ENCODE measurements around the gene ZNF408.

DNA sequence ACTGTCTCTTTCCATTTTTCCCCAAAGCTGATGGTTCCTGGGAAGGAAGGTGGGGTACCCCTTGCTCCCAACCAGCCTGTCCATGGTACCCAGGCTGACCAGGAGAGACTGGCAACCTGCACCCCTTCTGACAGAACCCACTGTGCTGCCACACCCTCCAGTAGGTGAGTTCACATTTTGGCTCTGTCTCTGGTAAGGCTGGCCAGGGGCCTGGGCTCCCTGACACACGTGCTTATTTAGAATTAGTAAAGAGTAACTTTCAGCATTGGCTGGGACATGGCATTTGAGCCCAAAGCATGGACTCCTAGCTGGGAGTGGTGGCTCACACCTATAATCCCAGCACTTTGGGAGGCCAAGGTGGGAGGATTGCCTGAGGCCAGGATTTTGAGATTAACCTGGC, 35.5 kb upstream of the ZNF408 start:
- TF ChIP-seq CTCF (IDR thresholded peaks at IDR 0.05; ENCODE audit: low read length) (no peak), EZH2 (IDR thresholded peaks at IDR 0.05; ENCODE audit: borderline replicate concordance, low read length) (no peak)
